HepG2 (cell line): ENCODE data around the gene APLP1. TPM values are rescaled to one million over a fixed set of nuclear protein-coding genes. Genes with fewer than 3 reads are reported as not detected.

Experiments
- ATAD3A ChIP-seq: sonication (generic); formaldehyde crosslinking; IDR thresholded peaks from 2 replicates; pipeline ENCODE4 v1.4.0; 2020; ENCODE audit warnings: missing genetic modification reagents
- DRAP1 ChIP-seq: IDR thresholded peaks from 2 replicates; pipeline ENCODE4 v1.6.1; 2016; ENCODE audit warnings: missing genetic modification reagents, missing compliant biosample characterization
- EP300 ChIP-seq, 3 experiments: sonication (generic) in 1 of 3; formaldehyde crosslinking in 1 of 3; IDR thresholded peaks; 2 replicates each; pipeline versions ENCODE4 v1.5.1 to v1.6.1; 2011 to 2020; ENCODE audit warnings: low read depth in 2 of 3, low read length in 2 of 3, borderline replicate concordance in 1 of 3, improper control_type of control experiment in 1 of 3, mild to moderate bottlenecking in 1 of 3, missing genetic modification reagents in 1 of 3, moderate library complexity in 1 of 3
- FOXO1 ChIP-seq: sonication (generic); formaldehyde crosslinking; IDR thresholded peaks from 2 replicates; pipeline ENCODE4 v1.4.0; 2020; ENCODE audit warnings: missing genetic modification reagents
- GATAD2A ChIP-seq: IDR thresholded peaks from 2 replicates; pipeline ENCODE4 v1.6.1; 2016
- HIC2 ChIP-seq: sonication (generic); formaldehyde crosslinking; IDR thresholded peaks from 2 replicates; pipeline ENCODE4 v1.9.0; 2022; ENCODE audit warnings: low read depth, missing genetic modification reagents
- KAT7 ChIP-seq: IDR thresholded peaks from 2 replicates; pipeline ENCODE4 v1.6.1; 2018; ENCODE audit warnings: borderline replicate concordance, missing compliant biosample characterization
- MAX ChIP-seq: IDR thresholded peaks from 2 replicates; pipeline ENCODE4 v1.6.1; 2012; ENCODE audit warnings: inconsistent platforms
- NR3C1 ChIP-seq: sonication (generic); formaldehyde crosslinking; IDR thresholded peaks from 2 replicates; pipeline ENCODE4 v1.4.0; 2020; ENCODE audit warnings: missing genetic modification reagents
- PHF5A ChIP-seq: IDR thresholded peaks from one replicate; pipeline ENCODE4 v1.6.1; 2018; ENCODE audit warnings: low read depth, missing genetic modification reagents; ENCODE audit not compliant: unreplicated experiment
- SAP130 ChIP-seq: IDR thresholded peaks from 2 replicates; pipeline ENCODE4 v1.6.1; 2016; ENCODE audit warnings: low read depth
- SETDB1 ChIP-seq: sonication (generic); formaldehyde crosslinking; IDR thresholded peaks from 2 replicates; pipeline ENCODE4 v1.5.1; 2020; ENCODE audit warnings: missing genetic modification reagents, mild to moderate bottlenecking, borderline replicate concordance
- TBL1XR1 ChIP-seq: fragments of 150-350 bp; IDR thresholded peaks from 2 replicates; pipeline ENCODE4 v1.6.1; 2014; ENCODE audit warnings: borderline replicate concordance, low read length; ENCODE audit not compliant: partially characterized antibody
- TBP ChIP-seq: sonication (generic); formaldehyde crosslinking; IDR thresholded peaks from 2 replicates; pipeline ENCODE4 v1.5.0; 2020; ENCODE audit warnings: missing genetic modification reagents
- TCF12 ChIP-seq, 2 experiments: fragments of 450-650 bp in 1 of 2; sonication (generic) in 1 of 2; formaldehyde crosslinking in 1 of 2; IDR thresholded peaks; 2 replicates each; pipeline versions ENCODE4 v1.6.1 to v1.8.0; 2017 to 2022; ENCODE audit warnings: antibody characterized with exemption in 1 of 2, mild to moderate bottlenecking in 1 of 2, missing genetic modification reagents in 1 of 2, moderate library complexity in 1 of 2
- TCF7L2 ChIP-seq: IDR thresholded peaks from 2 replicates; pipeline ENCODE4 v1.6.1; 2011; ENCODE audit warnings: mild to moderate bottlenecking, low read depth, low read length, moderate library complexity
- TEAD3 ChIP-seq: optimal IDR thresholded peaks from 2 replicates; pipeline ENCODE3; 2016; ENCODE audit warnings: borderline replicate concordance
- ZBTB46 ChIP-seq: sonication (generic); formaldehyde crosslinking; IDR thresholded peaks from 2 replicates; pipeline ENCODE4 v1.4.0; 2020; ENCODE audit warnings: mild to moderate bottlenecking, missing genetic modification reagents, borderline replicate concordance
- ZNF207 ChIP-seq: fragments of 450-650 bp; IDR thresholded peaks from 2 replicates; pipeline ENCODE4 v1.6.1; 2016; ENCODE audit warnings: antibody characterized with exemption, borderline replicate concordance
- ZNF343 ChIP-seq: sonication (generic); formaldehyde crosslinking; IDR thresholded peaks from 2 replicates; pipeline ENCODE4 v1.4.0; 2020; ENCODE audit warnings: mild to moderate bottlenecking, missing genetic modification reagents
- ZNF513 ChIP-seq: sonication (generic); formaldehyde crosslinking; conservative IDR thresholded peaks from 2 replicates; pipeline ENCODE4 v1.5.0; 2020; ENCODE audit warnings: missing genetic modification reagents
- polyA plus RNA-seq, 8 experiments: library from polyadenylated mRNA; depleted of rRNA in 3 of 8; stranded (reverse) in 7 of 8; unstranded in 1 of 8; fragments of >200 nt; fragmentation: Illumina TruSeq in 4 of 8; extraction: Trizol in 4 of 8; gene quantifications; 2 replicates each; pipeline versions ENCODE4 v1.2.1 to v1.2.3, GENCODE V29; 2011 to 2016; ENCODE audit warnings: low read depth in 4 of 8, missing spikeins in 1 of 8, mixed read lengths in 1 of 8; ENCODE audit not compliant: insufficient read depth in 1 of 8
- total RNA-seq, 5 experiments: library from RNA; depleted of rRNA; stranded (reverse); fragments of >200 nt; fragmentation: Illumina TruSeq; extraction: Trizol; gene quantifications; 2 replicates each; pipeline ENCODE4 v1.2.3, GENCODE V29; 2016; ENCODE audit warnings: low read depth in 1 of 5

APLP1 gene
- total and polyA plus RNA-seq, 2 of the 13 experiments (the other 11 are each of a cell fraction or from before 2014, with no cell fraction given), result 2.0 to 2.9 TPM

- no peak for TF ChIP-seq ZBTB46
- TF ChIP-seq GATAD2A, result no peak
- no peak for TF ChIP-seq NR3C1 (CRISPR knock-in tag)
- TF ChIP-seq PHF5A, result no peak
- no peak for TF ChIP-seq ZNF207
- no peak for TF ChIP-seq ZNF513
- 0 out of 2 replicates have a peak, but pooled peaks have one; percentile 36 for TF ChIP-seq ZNF343 (CRISPR knock-in tag)
- TF ChIP-seq TBP, result no peak
- no peak for TF ChIP-seq TBL1XR1
- peak; percentile 36 for TF ChIP-seq TEAD3
- TF ChIP-seq TCF12 (IDR thresholded peaks at IDR 0.05), result no peak
- TF ChIP-seq TCF12 (CRISPR knock-in tag; IDR thresholded peaks at IDR 0.05), result no peak
- 0 out of 2 replicates have a peak, but pooled peaks have one; percentile 12 for TF ChIP-seq FOXO1
- peak; percentile 27; the same call in 1 of the 2 replicates for TF ChIP-seq MAX
- no peak for TF ChIP-seq ATAD3A (CRISPR knock-in tag)
- TF ChIP-seq HIC2, result no peak
- no peak for TF ChIP-seq TCF7L2
- peak in 1 of 2 experiments; percentile 25; a peak in 1 of 4 replicates for TF ChIP-seq EP300 (IDR thresholded peaks at IDR 0.05; ENCODE audit: low read depth in 2 of 2, low read length in 2 of 2)
- no peak for TF ChIP-seq EP300 (CRISPR knock-in tag; IDR thresholded peaks at IDR 0.05; ENCODE audit: borderline replicate concordance)
- TF ChIP-seq KAT7 (CRISPR knock-in tag), result no peak
- TF ChIP-seq SETDB1, result no peak
- no peak for TF ChIP-seq DRAP1
- TF ChIP-seq SAP130 (CRISPR knock-in tag), result peak; percentile 72; the same call in 1 of the 2 replicates
Measured at GRCh38 chr19:35899547-35900214, 31.3 kb downstream of the APLP1 start (continued).
